OCI-LY3 (cell line): ENCODE data around the gene CTNNBL1.

Experiments used
- EZH2phosphoT487 ChIP-seq: fragments of 200-600 bp; shearing (Covaris generic); IDR thresholded peaks from 2 replicates; pipeline ENCODE4 v1.6.1; 2018; ENCODE audit warnings: antibody characterized with exemption, mixed run types, low read depth
- TF ChIP-seq, protein P1 (sequence below): fragments of 200-600, 300-600 bp; sonication (generic); IDR thresholded peaks from 2 replicates; pipeline ENCODE4 v1.5.1; 2014; ENCODE audit warnings: antibody characterized with exemption, low read length, low read depth

DNA sequence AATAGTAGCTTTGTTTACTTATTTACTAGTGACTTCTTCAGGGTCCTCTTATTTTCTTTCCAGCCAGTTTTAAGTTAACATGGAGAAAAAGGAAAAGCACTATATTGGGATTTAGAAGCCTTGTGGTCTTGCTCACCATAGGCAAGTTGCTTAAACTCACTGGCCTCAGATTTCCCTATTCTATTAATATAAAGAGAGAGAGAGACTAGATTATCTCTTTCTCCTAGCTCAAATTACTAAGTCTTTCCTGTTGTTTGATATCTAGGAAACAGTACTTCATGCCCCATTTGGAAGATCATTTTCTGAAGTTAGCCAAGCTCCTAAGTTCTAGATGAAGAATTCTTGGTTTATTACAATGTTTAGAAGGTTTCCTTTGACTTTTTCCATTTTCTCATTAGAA lies 32.5 kb downstream of the CTNNBL1 start:
- TF ChIP-seq, protein P1, sequence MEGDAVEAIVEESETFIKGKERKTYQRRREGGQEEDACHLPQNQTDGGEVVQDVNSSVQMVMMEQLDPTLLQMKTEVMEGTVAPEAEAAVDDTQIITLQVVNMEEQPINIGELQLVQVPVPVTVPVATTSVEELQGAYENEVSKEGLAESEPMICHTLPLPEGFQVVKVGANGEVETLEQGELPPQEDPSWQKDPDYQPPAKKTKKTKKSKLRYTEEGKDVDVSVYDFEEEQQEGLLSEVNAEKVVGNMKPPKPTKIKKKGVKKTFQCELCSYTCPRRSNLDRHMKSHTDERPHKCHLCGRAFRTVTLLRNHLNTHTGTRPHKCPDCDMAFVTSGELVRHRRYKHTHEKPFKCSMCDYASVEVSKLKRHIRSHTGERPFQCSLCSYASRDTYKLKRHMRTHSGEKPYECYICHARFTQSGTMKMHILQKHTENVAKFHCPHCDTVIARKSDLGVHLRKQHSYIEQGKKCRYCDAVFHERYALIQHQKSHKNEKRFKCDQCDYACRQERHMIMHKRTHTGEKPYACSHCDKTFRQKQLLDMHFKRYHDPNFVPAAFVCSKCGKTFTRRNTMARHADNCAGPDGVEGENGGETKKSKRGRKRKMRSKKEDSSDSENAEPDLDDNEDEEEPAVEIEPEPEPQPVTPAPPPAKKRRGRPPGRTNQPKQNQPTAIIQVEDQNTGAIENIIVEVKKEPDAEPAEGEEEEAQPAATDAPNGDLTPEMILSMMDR, result no peak
- no peak for TF ChIP-seq EZH2phosphoT487
